ENCODE data around the gene IRF2. TPM values are rescaled to one million over a fixed set of nuclear protein-coding genes. Genes with fewer than 3 reads are reported as not detected.
A peak's percentile ranks its signal among the peaks of the same experiment; 100 is the strongest.

The IRF2 gene
- total and polyA plus RNA-seq, 2 of the 8 experiments (the other 6 are each of a cell fraction or from before 2014, with no cell fraction given) = 13.8 to 17.0 TPM

- Histone ChIP-seq H3K23ac (ENCODE audit: insufficient read length) (no peak overlapping the region), H2BK20ac (ENCODE audit: low read length) (no peak overlapping the region), H3K27me3 (replicated peaks in 1 of 4; ENCODE audit: control insufficient read depth in 3 of 4, extremely low read depth in 1 of 4, insufficient read depth in 3 of 4, low read length in 3 of 4) (no peaks in the 10 kb centered on the region), H3K4me2 (ENCODE audit: insufficient read depth in 1 of 2, low read depth in 2 of 2, low read length in 2 of 2) (no peak overlapping the region), H2AFZ (ENCODE audit: low read length) (no peak overlapping the region), H3K56ac (replicated peaks; ENCODE audit: insufficient read length, low read depth, low read length) (no peak overlapping the region), H3K4ac (replicated peaks; ENCODE audit: insufficient read length, low read depth, low read length) (no peak overlapping the region), H3K23me2 (ENCODE audit: low read depth, low read length) (peaks cover 3% of the 10 kb centered on the region; the same call in 1 of the 2 replicates), H3K9me3 (ENCODE audit: insufficient read depth in 2 of 2, low read depth in 1 of 2, low read length in 1 of 2) (no peaks in the 10 kb centered on the region; a peak in 1 of 4 replicates), H2BK15ac (ENCODE audit: low read length) (no peak overlapping the region), H2BK5ac (ENCODE audit: low read depth, low read length) (no peak overlapping the region), H2BK12ac (ENCODE audit: low read depth, low read length) (no peak overlapping the region), H2AK5ac (ENCODE audit: low read depth, low read length) (no peak overlapping the region), H3K18ac (ENCODE audit: extremely low read depth, low read length) (no peak overlapping the region), H4K5ac (ENCODE audit: insufficient read length, low read depth, low read length) (no peak overlapping the region), H4K20me1 (replicated peaks in 1 of 2; ENCODE audit: control insufficient read depth in 1 of 2, insufficient read depth in 2 of 2, low read length in 2 of 2) (no peaks in the 10 kb centered on the region), H3K79me1 (ENCODE audit: low read depth, low read length) (no peaks in the 10 kb centered on the region; the same call in 1 of the 2 replicates), H3K9ac (replicated peaks in 1 of 4; ENCODE audit: extremely low read depth in 1 of 4, low read depth in 3 of 4, low read length in 3 of 4) (no peak overlapping the region), H4K91ac (replicated peaks; ENCODE audit: insufficient read length, low read length) (peak overlapping the region; percentile 63), H3K27ac (ENCODE audit: low read depth, low read length) (no peak overlapping the region), H4K8ac (ENCODE audit: extremely low read depth, insufficient read depth, low read length) (no peak overlapping the region), H2BK120ac (replicated peaks; ENCODE audit: low read depth, low read length) (no peak overlapping the region), H3K36me3 (ENCODE audit: control insufficient read depth in 2 of 4, insufficient read depth in 4 of 4, low read length in 3 of 4) (peaks cover 0 to 22% (median 9%) of the 10 kb centered on the region in 4 experiments; a peak in 6 of 8 replicates), H3K4me3 (ENCODE audit: extremely low read depth in 1 of 4, insufficient read depth in 2 of 4, low read depth in 3 of 4, low read length in 4 of 4) (no peak overlapping the region), H3K79me2 (ENCODE audit: control insufficient read depth in 1 of 2, insufficient read depth in 2 of 2, low read length in 2 of 2) (no peaks in the 10 kb centered on the region), H3K14ac (ENCODE audit: insufficient read length) (no peak overlapping the region), H3K4me1 (replicated peaks in 1 of 4; ENCODE audit: control insufficient read depth in 3 of 4, insufficient read depth in 4 of 4, low read length in 3 of 4) (peaks cover 4 to 20% (median 12%) of the 10 kb centered on the region in 4 experiments)
- ChIA-PET POLR2A (ENCODE audit: partially characterized antibody) (interaction anchor here (1.2 kb wide), 1 partner anchor 45 kb away, joined by 3 read pairs; no protein-coding TSS in a partner anchor), CTCF (ENCODE audit: partially characterized antibody) (interaction anchor here (0.6 to 1.7 kb wide), 4 partner anchors 10 to 126 kb away, joined by 3 read pairs; no protein-coding TSS in a partner anchor)
- WGBS, 2 experiments (ENCODE audit: extremely low coverage in 1 of 2, insufficient coverage in 1 of 2, insufficient read length in 1 of 2, insufficient replicate concordance in 2 of 2, low coverage in 1 of 2, low lambda C conversion rate in 2 of 2, missing lambda C conversion rate in 1 of 2) = 86% methylated on average over 6 of the region's 6 CpGs; no CpG with 5 or more reads in 1 of the 2 experiments
- DNase-seq (ENCODE audit: low read depth in 1 of 2, low spot score in 2 of 2) (no peak), FAIRE-seq (no peak)
- no peak for TF ChIP-seq SP1 (IDR thresholded peaks at IDR 0.05; ENCODE audit: low read depth, low read length)
- TF ChIP-seq YY1 (IDR thresholded peaks at IDR 0.05; ENCODE audit: low read depth, low read length) = no peak
- TF ChIP-seq GTF2F1 (IDR thresholded peaks at IDR 0.05; ENCODE audit: borderline replicate concordance, low read depth, low read length) = no peak
- TF ChIP-seq KDM5A (IDR thresholded peaks at IDR 0.05; ENCODE audit: low read length) = no peak
- TF ChIP-seq SP4 (IDR thresholded peaks at IDR 0.05; ENCODE audit: low read length) = no peak
- no peak for TF ChIP-seq TCF12 (IDR thresholded peaks at IDR 0.05; ENCODE audit: low read depth, low read length)
- TF ChIP-seq SRF (IDR thresholded peaks at IDR 0.05; ENCODE audit: low read depth, low read length) = no peak
- no peak for TF ChIP-seq EZH2 (IDR thresholded peaks at IDR 0.05; ENCODE audit: low read depth, low read length, severe bottlenecking)
- no peak for TF ChIP-seq TAF7 (optimal IDR thresholded peaks at IDR 0.05; ENCODE audit: borderline replicate concordance, low read depth, low read length)
- no peak for TF ChIP-seq CBX8 (IDR thresholded peaks at IDR 0.05; ENCODE audit: borderline replicate concordance, low read depth, low read length)
- no peak for TF ChIP-seq RFX5 (IDR thresholded peaks at IDR 0.05; ENCODE audit: borderline replicate concordance, low read depth, low read length)
- no peak for TF ChIP-seq TBP (IDR thresholded peaks at IDR 0.05; ENCODE audit: low read depth, low read length)
- no peak for TF ChIP-seq CBX5 (IDR thresholded peaks at IDR 0.05; ENCODE audit: low read depth, low read length)
- no peak for TF ChIP-seq ZNF274 (IDR thresholded peaks at IDR 0.05; ENCODE audit: borderline replicate concordance, extremely low read depth, low read length)
- TF ChIP-seq JUND (IDR thresholded peaks at IDR 0.05; ENCODE audit: low read length) = no peak
- TF ChIP-seq SP2 (IDR thresholded peaks at IDR 0.05; ENCODE audit: low read length) = no peak
Measured at GRCh38 chr4:184392316-184392715, 82.0 kb downstream of the IRF2 start.
